Skin of body (tissue), 2 donors: ENCODE data around the gene BTN1A1. TPM values are rescaled to one million over a fixed set of nuclear protein-coding genes. Genes with fewer than 3 reads are reported as not detected.
"Not testable (repeated sequence)": the region's sequence is repeated elsewhere in the genome, so short reads cannot be mapped to it uniquely, and the experiment has no call there.

ENCODE experiments used
- DNase-seq: peaks from one replicate; lab custom pipeline; 2025; lab: John Stamatoyannopoulos, UW
- total RNA-seq: library from RNA; depleted of rRNA; stranded (reverse); fragments of >200 nt; gene quantifications from one replicate; pipeline ENCODE4 v1.2.3, GENCODE V29; 2014

Gene BTN1A1
- total RNA-seq, 1 donor from 2014 or later: not detected

GRCh38 chr6:26537160-26537845 is 37.2 kb downstream of the BTN1A1 start:
- DNase-seq: peak; percentile 88

- peak; percentile 95 for DNase-seq
Observed at GRCh38 chr6:26537846-26538571, 37.9 kb downstream of the BTN1A1 start, which contains the start of gene HMGN4. Gene HMGN4 (plus strand): TSS chr6:26538366. CDS start chr6:26545207, 6,841 bp downstream.

- no peak for DNase-seq
Observed at GRCh38 chr6:26538572-26538902, 38.4 kb downstream of the BTN1A1 start.

GRCh38 chr6:26539071-26539615 is 39.0 kb downstream of the BTN1A1 start:
- DNase-seq: no peak

GRCh38 chr6:26541579-26541978 is 41.5 kb downstream of the BTN1A1 start:
- no peak for DNase-seq

- DNase-seq: no peak
Observed at GRCh38 chr6:26543953-26544352, 43.9 kb downstream of the BTN1A1 start.

- DNase-seq: no peak
Observed at GRCh38 chr6:26544473-26544872, 44.4 kb downstream of the BTN1A1 start.

GRCh38 chr6:26545627-26546026 is 45.5 kb downstream of the BTN1A1 start:
- no peak for DNase-seq

- DNase-seq: not testable (repeated sequence)
Observed at GRCh38 chr6:26547363-26547762, 47.3 kb downstream of the BTN1A1 start.

GRCh38 chr6:26550250-26550993 is 50.3 kb downstream of the BTN1A1 start:
- DNase-seq: peak; percentile 65

- DNase-seq: no peak
Observed at GRCh38 chr6:26552205-26552604, 52.1 kb downstream of the BTN1A1 start.

GRCh38 chr6:26552640-26553188 is 52.6 kb downstream of the BTN1A1 start:
- peak; percentile 18 for DNase-seq

GRCh38 chr6:26553264-26553634 is 53.1 kb downstream of the BTN1A1 start:
- peak; percentile 62 for DNase-seq

GRCh38 chr6:26553635-26554446 is 53.7 kb downstream of the BTN1A1 start:
- DNase-seq: peak; percentile 94

- DNase-seq: no peak
Observed at GRCh38 chr6:26554447-26554696, 54.3 kb downstream of the BTN1A1 start.

- peak; percentile 70 for DNase-seq
Observed at GRCh38 chr6:26554697-26555504, 54.8 kb downstream of the BTN1A1 start.

GRCh38 chr6:26555505-26556262 is 55.6 kb downstream of the BTN1A1 start:
- no peak for DNase-seq

- peak; percentile 79 for DNase-seq
Observed at GRCh38 chr6:26556263-26557070, 56.4 kb downstream of the BTN1A1 start.
